Astrocyte (in vitro differentiated cells and primary cell): ENCODE results near the gene LTK.

Experiments used
- EZH2 ChIP-seq: IDR thresholded peaks from 2 replicates; pipeline ENCODE4 v1.6.1; 2012; ENCODE audit warnings: mild to moderate bottlenecking, low read length, inconsistent platforms; ENCODE audit not compliant: insufficient read depth
- TF ChIP-seq, protein P1 (sequence below): IDR thresholded peaks from 2 replicates; pipeline ENCODE4 v1.5.1; 2011; ENCODE audit warnings: low read depth, mild to moderate bottlenecking, inconsistent platforms, low read length, moderate library complexity; ENCODE audit not compliant: insufficient read depth

DNA sequence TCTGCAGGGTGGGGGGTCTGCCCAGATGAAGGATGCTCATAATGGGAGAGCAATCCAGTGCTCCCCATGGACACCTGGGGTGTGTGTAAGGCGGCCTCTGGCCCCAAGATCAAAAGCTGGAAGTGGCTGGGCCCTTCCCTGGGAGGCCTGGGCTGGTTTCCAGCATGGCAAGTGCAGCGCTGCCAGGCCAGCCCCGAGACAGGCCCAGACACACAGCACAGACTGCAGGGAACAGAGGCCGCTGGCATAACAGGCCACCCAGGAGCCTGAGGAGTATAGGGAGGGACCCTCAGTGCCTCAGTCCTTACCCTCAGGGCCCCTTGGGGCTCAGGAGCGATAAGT, 10.0 kb downstream of the LTK start:
- TF ChIP-seq, protein P1, sequence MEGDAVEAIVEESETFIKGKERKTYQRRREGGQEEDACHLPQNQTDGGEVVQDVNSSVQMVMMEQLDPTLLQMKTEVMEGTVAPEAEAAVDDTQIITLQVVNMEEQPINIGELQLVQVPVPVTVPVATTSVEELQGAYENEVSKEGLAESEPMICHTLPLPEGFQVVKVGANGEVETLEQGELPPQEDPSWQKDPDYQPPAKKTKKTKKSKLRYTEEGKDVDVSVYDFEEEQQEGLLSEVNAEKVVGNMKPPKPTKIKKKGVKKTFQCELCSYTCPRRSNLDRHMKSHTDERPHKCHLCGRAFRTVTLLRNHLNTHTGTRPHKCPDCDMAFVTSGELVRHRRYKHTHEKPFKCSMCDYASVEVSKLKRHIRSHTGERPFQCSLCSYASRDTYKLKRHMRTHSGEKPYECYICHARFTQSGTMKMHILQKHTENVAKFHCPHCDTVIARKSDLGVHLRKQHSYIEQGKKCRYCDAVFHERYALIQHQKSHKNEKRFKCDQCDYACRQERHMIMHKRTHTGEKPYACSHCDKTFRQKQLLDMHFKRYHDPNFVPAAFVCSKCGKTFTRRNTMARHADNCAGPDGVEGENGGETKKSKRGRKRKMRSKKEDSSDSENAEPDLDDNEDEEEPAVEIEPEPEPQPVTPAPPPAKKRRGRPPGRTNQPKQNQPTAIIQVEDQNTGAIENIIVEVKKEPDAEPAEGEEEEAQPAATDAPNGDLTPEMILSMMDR = no peak
- TF ChIP-seq EZH2 = no peak
